ENCODE results near the gene GATM. TPM values are rescaled to one million over a fixed set of nuclear protein-coding genes. Genes with fewer than 3 reads are reported as not detected.

GATM gene
- total and polyA plus RNA-seq, 2 donors (not counting 1 experiment from before 2014, with no cell fraction given): 0.07 to 0.17 TPM

- TF ChIP-seq EZH2 (IDR thresholded peaks at IDR 0.05; ENCODE audit: low read length, missing control alignments): no peak
- TF ChIP-seq, protein P1, sequence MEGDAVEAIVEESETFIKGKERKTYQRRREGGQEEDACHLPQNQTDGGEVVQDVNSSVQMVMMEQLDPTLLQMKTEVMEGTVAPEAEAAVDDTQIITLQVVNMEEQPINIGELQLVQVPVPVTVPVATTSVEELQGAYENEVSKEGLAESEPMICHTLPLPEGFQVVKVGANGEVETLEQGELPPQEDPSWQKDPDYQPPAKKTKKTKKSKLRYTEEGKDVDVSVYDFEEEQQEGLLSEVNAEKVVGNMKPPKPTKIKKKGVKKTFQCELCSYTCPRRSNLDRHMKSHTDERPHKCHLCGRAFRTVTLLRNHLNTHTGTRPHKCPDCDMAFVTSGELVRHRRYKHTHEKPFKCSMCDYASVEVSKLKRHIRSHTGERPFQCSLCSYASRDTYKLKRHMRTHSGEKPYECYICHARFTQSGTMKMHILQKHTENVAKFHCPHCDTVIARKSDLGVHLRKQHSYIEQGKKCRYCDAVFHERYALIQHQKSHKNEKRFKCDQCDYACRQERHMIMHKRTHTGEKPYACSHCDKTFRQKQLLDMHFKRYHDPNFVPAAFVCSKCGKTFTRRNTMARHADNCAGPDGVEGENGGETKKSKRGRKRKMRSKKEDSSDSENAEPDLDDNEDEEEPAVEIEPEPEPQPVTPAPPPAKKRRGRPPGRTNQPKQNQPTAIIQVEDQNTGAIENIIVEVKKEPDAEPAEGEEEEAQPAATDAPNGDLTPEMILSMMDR (conservative IDR thresholded peaks at IDR 0.05 in 1 of 2, IDR thresholded peaks at IDR 0.05 in 1 of 2; ENCODE audit: low read depth in 1 of 2, low read length in 2 of 2): no peak
- no peaks in the 10 kb centered on the region for H3K9me3 ChIP-seq (ENCODE audit: control insufficient read depth, insufficient read depth, low read depth, low read length)
- H3K4me3 ChIP-seq (replicated peaks in 1 of 4; ENCODE audit: control extremely low read depth in 1 of 4, insufficient read depth in 1 of 4, low read depth in 3 of 4, low read length in 4 of 4): no peak overlapping the region
- H3K9ac ChIP-seq (ENCODE audit: insufficient read depth, low read length): no peak overlapping the region
- no peaks in the 10 kb centered on the region for H3K36me3 ChIP-seq (ENCODE audit: control insufficient read depth, insufficient read depth, low read length)
- H2AFZ ChIP-seq (ENCODE audit: low read length): no peak overlapping the region
- H3K27me3 ChIP-seq (ENCODE audit: control insufficient read depth, insufficient read depth, low read length): no peaks in the 10 kb centered on the region
- no peaks in the 10 kb centered on the region for H3K4me1 ChIP-seq (ENCODE audit: control insufficient read depth, extremely low read depth, insufficient read depth, low read length)
- no peaks in the 10 kb centered on the region for H4K20me1 ChIP-seq (ENCODE audit: control insufficient read depth, extremely low read depth, insufficient read depth, low read length)
- no peaks in the 10 kb centered on the region for H3K79me2 ChIP-seq (ENCODE audit: control insufficient read depth, insufficient read depth, low read length)
- no peak for DNase-seq (ENCODE audit: low read depth in 2 of 2)
- H3K27ac ChIP-seq (ENCODE audit: insufficient read depth, low read length): no peak overlapping the region
- H3K4me2 ChIP-seq (ENCODE audit: extremely low read depth, insufficient read depth, low read length): no peak overlapping the region
Measured at GRCh38 chr15:45389351-45389750, 11.0 kb upstream of the GATM start.

DNA sequence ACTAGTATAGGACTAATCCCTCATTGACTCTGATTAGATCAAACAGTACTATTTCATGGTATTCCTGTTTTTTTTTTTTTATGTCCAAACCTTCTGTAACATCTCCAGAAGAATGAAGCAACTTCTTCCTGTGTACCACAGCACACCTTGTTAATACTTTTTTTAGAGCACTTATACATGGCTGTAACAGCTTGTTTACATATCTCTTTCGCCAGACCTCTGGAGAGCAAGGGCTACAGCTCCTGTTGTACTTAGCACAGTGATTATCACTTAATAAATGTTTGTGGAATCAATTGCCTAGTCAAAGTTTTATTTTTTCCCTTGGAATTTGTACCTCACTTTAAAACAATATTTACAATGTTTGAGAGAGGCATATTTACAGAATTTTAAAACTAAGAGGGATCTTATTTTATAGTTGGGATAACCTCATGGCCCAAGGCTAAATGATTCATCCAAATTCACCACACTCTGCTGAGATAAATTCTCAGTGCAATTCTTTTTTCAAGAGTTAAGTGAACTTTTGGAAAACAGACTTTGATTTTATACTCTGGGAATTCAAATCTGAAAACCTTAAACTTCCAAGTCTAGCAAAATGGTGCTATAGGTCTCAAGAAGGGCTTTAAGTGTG, 9.2 kb upstream of the GATM start:
- Histone ChIP-seq H3K36me3 (ENCODE audit: control insufficient read depth, insufficient read depth, low read length) (no peaks in the 10 kb centered on the region), H3K4me2 (ENCODE audit: extremely low read depth, insufficient read depth, low read length) (no peak overlapping the region), H3K27ac (ENCODE audit: insufficient read depth, low read length) (no peak overlapping the region), H2AFZ (ENCODE audit: low read length) (no peak overlapping the region), H3K4me1 (ENCODE audit: control insufficient read depth, extremely low read depth, insufficient read depth, low read length) (no peaks in the 10 kb centered on the region), H3K79me2 (ENCODE audit: control insufficient read depth, insufficient read depth, low read length) (no peaks in the 10 kb centered on the region), H4K20me1 (ENCODE audit: control insufficient read depth, extremely low read depth, insufficient read depth, low read length) (no peaks in the 10 kb centered on the region), H3K9ac (ENCODE audit: insufficient read depth, low read length) (no peak overlapping the region), H3K27me3 (ENCODE audit: control insufficient read depth, insufficient read depth, low read length) (no peaks in the 10 kb centered on the region), H3K9me3 (ENCODE audit: control insufficient read depth, insufficient read depth, low read depth, low read length) (no peaks in the 10 kb centered on the region), H3K4me3 (replicated peaks in 1 of 4; ENCODE audit: control extremely low read depth in 1 of 4, insufficient read depth in 1 of 4, low read depth in 3 of 4, low read length in 4 of 4) (no peak overlapping the region)
- DNase-seq (ENCODE audit: low read depth in 2 of 2): no peak
- TF ChIP-seq, protein P1 (conservative IDR thresholded peaks at IDR 0.05 in 1 of 2, IDR thresholded peaks at IDR 0.05 in 1 of 2; ENCODE audit: low read depth in 1 of 2, low read length in 2 of 2): no peak
- TF ChIP-seq EZH2 (IDR thresholded peaks at IDR 0.05; ENCODE audit: low read length, missing control alignments): no peak

- no peaks in the 10 kb centered on the region for H3K36me3 ChIP-seq (ENCODE audit: control insufficient read depth, insufficient read depth, low read length)
- H3K27me3 ChIP-seq (ENCODE audit: control insufficient read depth, insufficient read depth, low read length): no peaks in the 10 kb centered on the region
- TF ChIP-seq EZH2 (IDR thresholded peaks at IDR 0.05; ENCODE audit: low read length, missing control alignments): no peak
Measured at GRCh38 chr15:45386974-45387373, 8.6 kb upstream of the GATM start.

More at GRCh38 chr15:45386974-45387373, 8.6 kb upstream of the GATM start:
- no peaks in the 10 kb centered on the region for H4K20me1 ChIP-seq (ENCODE audit: control insufficient read depth, extremely low read depth, insufficient read depth, low read length)
- no peak overlapping the region for H3K27ac ChIP-seq (ENCODE audit: insufficient read depth, low read length)
- H3K4me1 ChIP-seq (ENCODE audit: control insufficient read depth, extremely low read depth, insufficient read depth, low read length): no peaks in the 10 kb centered on the region
- no peaks in the 10 kb centered on the region for H3K79me2 ChIP-seq (ENCODE audit: control insufficient read depth, insufficient read depth, low read length)
- H3K9me3 ChIP-seq (ENCODE audit: control insufficient read depth, insufficient read depth, low read depth, low read length): no peaks in the 10 kb centered on the region
- H2AFZ ChIP-seq (ENCODE audit: low read length): no peak overlapping the region
- H3K4me2 ChIP-seq (ENCODE audit: extremely low read depth, insufficient read depth, low read length): no peak overlapping the region
- no peak for DNase-seq (ENCODE audit: low read depth in 2 of 2)
- H3K9ac ChIP-seq (ENCODE audit: insufficient read depth, low read length): no peak overlapping the region
- H3K4me3 ChIP-seq (replicated peaks in 1 of 4; ENCODE audit: control extremely low read depth in 1 of 4, insufficient read depth in 1 of 4, low read depth in 3 of 4, low read length in 4 of 4): no peak overlapping the region
